22Rv1 (cell line): ENCODE measurements around the gene LY86.
"Not testable (repeated sequence)": the region's sequence is repeated elsewhere in the genome, so short reads cannot be mapped to it uniquely, and the experiment has no call there.

Experiments
- H3K27ac ChIP-seq: fragments of 450-650 bp; 2 replicates; pipeline ENCODE4 v1.5.1; 2017
- ZFX ChIP-seq: fragments of 450-650 bp; IDR thresholded peaks from 2 replicates; pipeline ENCODE4 v1.6.1; 2017; ENCODE audit warnings: antibody characterized with exemption, borderline replicate concordance
- TF ChIP-seq, protein P1 (sequence below): fragments of 450-650 bp; IDR thresholded peaks from 2 replicates; pipeline ENCODE4 v1.5.1; 2017; ENCODE audit warnings: mild to moderate bottlenecking

Gene LY86

GRCh38 chr6:6661191-6661590 lies 72.7 kb downstream of the LY86 start:
- TF ChIP-seq ZFX: no peak
- TF ChIP-seq, protein P1, sequence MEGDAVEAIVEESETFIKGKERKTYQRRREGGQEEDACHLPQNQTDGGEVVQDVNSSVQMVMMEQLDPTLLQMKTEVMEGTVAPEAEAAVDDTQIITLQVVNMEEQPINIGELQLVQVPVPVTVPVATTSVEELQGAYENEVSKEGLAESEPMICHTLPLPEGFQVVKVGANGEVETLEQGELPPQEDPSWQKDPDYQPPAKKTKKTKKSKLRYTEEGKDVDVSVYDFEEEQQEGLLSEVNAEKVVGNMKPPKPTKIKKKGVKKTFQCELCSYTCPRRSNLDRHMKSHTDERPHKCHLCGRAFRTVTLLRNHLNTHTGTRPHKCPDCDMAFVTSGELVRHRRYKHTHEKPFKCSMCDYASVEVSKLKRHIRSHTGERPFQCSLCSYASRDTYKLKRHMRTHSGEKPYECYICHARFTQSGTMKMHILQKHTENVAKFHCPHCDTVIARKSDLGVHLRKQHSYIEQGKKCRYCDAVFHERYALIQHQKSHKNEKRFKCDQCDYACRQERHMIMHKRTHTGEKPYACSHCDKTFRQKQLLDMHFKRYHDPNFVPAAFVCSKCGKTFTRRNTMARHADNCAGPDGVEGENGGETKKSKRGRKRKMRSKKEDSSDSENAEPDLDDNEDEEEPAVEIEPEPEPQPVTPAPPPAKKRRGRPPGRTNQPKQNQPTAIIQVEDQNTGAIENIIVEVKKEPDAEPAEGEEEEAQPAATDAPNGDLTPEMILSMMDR: no peak
- no peak overlapping the region for H3K27ac ChIP-seq

DNA sequence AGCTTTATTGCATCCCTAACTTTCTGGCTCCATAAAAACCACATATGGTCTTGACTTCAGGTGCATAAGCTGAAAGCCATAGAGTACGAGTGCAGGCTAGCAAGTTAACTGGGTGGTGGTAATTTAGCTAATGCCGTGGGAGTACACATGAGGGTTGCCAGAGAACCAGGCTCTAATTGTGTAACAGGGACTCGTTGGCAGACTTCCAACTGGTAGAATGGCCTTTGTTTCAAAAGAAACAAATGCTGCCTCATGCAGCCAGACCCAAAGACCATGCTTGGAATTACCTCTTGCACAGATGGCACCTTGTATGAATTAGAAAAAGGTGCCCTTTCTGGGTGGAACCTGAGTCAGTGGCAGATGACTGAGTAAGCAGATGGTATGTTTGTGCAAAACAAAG lies 73.2 kb downstream of the LY86 start:
- H3K27ac ChIP-seq: no peak overlapping the region
- no peak for TF ChIP-seq ZFX
- TF ChIP-seq, protein P1: no peak

DNA sequence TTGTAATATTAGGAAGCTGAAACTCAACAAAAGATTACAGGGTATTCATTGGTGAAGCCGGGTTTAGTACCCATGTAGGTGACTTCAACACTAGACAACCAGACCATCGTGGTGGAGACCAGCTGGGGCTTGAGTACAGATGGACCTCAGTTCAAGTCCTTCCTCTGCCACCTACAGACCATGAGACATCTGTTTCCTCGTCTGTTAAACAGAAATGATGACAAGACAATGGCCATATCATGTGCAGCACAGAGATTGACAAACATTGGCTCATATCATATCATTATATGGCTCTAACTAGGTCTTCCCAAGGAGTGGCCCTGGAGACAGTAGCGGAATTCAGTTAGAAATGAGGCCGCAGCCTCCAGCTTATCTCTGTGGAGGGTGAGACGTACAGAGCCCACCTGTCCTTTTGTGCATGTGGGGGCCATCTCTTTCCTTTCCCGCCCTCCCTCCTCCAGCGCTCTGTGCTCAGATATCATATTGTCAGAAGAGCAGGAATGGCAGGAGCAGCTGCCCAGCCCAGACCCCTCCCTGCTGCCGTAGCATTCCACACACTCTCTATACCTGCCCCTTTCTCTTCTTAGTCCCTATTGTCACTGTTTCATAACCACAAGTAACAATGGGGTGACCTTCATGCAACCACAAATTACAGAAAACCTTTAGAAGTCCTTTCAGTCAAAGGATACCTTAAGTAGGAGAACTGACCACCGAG lies 75.1 kb downstream of the LY86 start:
- TF ChIP-seq, protein P1: no peak
- TF ChIP-seq ZFX: no peak
- no peak overlapping the region for H3K27ac ChIP-seq

GRCh38 chr6:6665555-6666243 lies 77.2 kb downstream of the LY86 start:
- TF ChIP-seq, protein P1: no peak
- no peak for TF ChIP-seq ZFX

GRCh38 chr6:6670150-6670549 lies 81.6 kb downstream of the LY86 start:
- not testable (repeated sequence) for H3K27ac ChIP-seq

More at GRCh38 chr6:6665555-6666243, 77.2 kb downstream of the LY86 start:
- no peak overlapping the region for H3K27ac ChIP-seq

DNA sequence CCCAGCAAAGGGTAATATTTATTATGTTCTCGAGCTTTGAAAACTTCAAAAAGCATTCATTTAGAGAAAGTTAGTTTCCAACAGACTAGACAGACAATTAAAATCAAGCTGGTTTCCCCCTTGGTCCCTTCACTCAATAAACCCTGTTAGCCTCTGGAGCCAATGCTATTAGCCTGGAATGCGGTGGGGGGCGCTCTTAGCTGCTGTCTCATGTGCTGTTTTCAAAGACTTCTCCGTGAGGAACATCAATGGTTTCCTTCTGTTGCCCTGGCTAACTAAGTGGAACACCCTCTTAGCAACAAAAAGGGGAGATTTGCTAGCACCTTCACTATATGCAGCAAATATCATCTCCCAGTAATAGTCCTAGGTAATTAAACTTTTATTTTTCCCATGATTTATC lies 86.4 kb downstream of the LY86 start:
- H3K27ac ChIP-seq: no peak overlapping the region
- TF ChIP-seq ZFX: no peak
- TF ChIP-seq, protein P1: peak; percentile 45

- H3K27ac ChIP-seq: no peak overlapping the region
- no peak for TF ChIP-seq ZFX
- TF ChIP-seq, protein P1: peak; percentile 91
Measured at GRCh38 chr6:6676910-6677441, 88.5 kb downstream of the LY86 start.
